Transverse colon (tissue), 4 donors: ENCODE measurements around the gene HOTAIR. TPM values are rescaled to one million over a fixed set of nuclear protein-coding genes. Genes with fewer than 3 reads are reported as not detected.

Source experiments
- DNase-seq: peaks from one replicate; pipeline ENCODE4 v3.0.0-alpha.2; 2019
- H3K27ac ChIP-seq, 4 donors: fragments of 200-600 bp; sonication (generic); 2 replicates each; pipeline ENCODE4 v1.5.1; 2016 to 2018; ENCODE audit warnings: inconsistent platforms in 4 of 4
- H3K27me3 ChIP-seq: fragments of 200-600 bp; sonication (generic); 2 replicates; pipeline ENCODE4 v1.5.1; 2017; ENCODE audit warnings: inconsistent platforms
- H3K36me3 ChIP-seq, 4 donors: fragments of 200-600 bp; sonication (generic); 2 replicates each; pipeline ENCODE4 v1.5.1; 2017 to 2019; ENCODE audit warnings: inconsistent platforms in 4 of 4
- H3K4me1 ChIP-seq, 4 donors: fragments of 200-600 bp; sonication (generic); 2 replicates each; pipeline ENCODE4 v1.5.1; 2017 to 2020; ENCODE audit warnings: inconsistent platforms in 4 of 4
- H3K4me3 ChIP-seq, 4 donors: fragments of 200-600 bp; sonication (generic); 1 replicate in 1 of 4; 2 replicates in 3 of 4; pipeline versions ENCODE4 v1.5.1 to v1.6.1; 2017 to 2019; ENCODE audit warnings: inconsistent platforms in 4 of 4
- H3K9me3 ChIP-seq, 2 donors: fragments of 200-600 bp; sonication (generic); 2 replicates each; pipeline ENCODE4 v1.5.1; 2017 to 2019; ENCODE audit warnings: inconsistent platforms in 2 of 2
- EP300 ChIP-seq: sonication (generic); formaldehyde crosslinking; IDR thresholded peaks from one replicate; pipeline ENCODE4 v1.6.1; 2017; ENCODE audit warnings: antibody characterized with exemption, low read depth
- POLR2A ChIP-seq: fragments of 450-650 bp; IDR thresholded peaks from one replicate; pipeline ENCODE4 v1.6.1; 2016; ENCODE audit warnings: antibody characterized with exemption, mild to moderate bottlenecking, moderate library complexity
- POLR2AphosphoS5 ChIP-seq, 3 donors: sonication (generic); formaldehyde crosslinking; IDR thresholded peaks; one replicate each; pipeline ENCODE4 v1.6.1; 2016; ENCODE audit warnings: antibody characterized with exemption in 3 of 3
- WGBS, 2 donors: methylation state at CpG; one replicate each; pipeline ENCODE4 v1.1.5; 2018; ENCODE audit warnings: low coverage in 1 of 2; 5-methylcytosine and 5-hydroxymethylcytosine counted together
- in situ Hi-C, 4 donors: fragments of 200-750 bp; cut with MboI; loops; one replicate each; pipeline versions ENCODE4 v1.15.0 to v1.15.1; 2017; ENCODE audit warnings: low sequenced_read_pairs in 3 of 4, low pct_ligation_motif_present in 1 of 4, low pct_unique_long_range_greater_than_20kb in 1 of 4
- intact Hi-C: fragments of 100-400 bp; cut with DNase I; formaldehyde crosslinking; loops from one replicate; pipeline ENCODE4 v1.15.1; 2023; ENCODE audit warnings: low total_unique reads
- total RNA-seq, 4 donors: library from RNA; depleted of rRNA; stranded (reverse); fragments of >200 nt; gene quantifications; one replicate each; pipeline ENCODE4 v1.1.0, GENCODE V29; 2016
- TF ChIP-seq, protein P1 (sequence below), 5 experiments: fragments of 200-600 bp in 3 of 5; fragments of 450-650 bp in 2 of 5; sonication (generic) in 3 of 5; IDR thresholded peaks; 1 replicate in 2 of 5; 2 replicates in 3 of 5; pipeline ENCODE4 v1.5.1; 2016 to 2017; ENCODE audit warnings: antibody characterized with exemption in 5 of 5, inconsistent platforms in 3 of 5, mild to moderate bottlenecking in 2 of 5, moderate library complexity in 1 of 5

The HOTAIR gene
- total RNA-seq, 4 donors from 2014 or later, result not detected

DNA sequence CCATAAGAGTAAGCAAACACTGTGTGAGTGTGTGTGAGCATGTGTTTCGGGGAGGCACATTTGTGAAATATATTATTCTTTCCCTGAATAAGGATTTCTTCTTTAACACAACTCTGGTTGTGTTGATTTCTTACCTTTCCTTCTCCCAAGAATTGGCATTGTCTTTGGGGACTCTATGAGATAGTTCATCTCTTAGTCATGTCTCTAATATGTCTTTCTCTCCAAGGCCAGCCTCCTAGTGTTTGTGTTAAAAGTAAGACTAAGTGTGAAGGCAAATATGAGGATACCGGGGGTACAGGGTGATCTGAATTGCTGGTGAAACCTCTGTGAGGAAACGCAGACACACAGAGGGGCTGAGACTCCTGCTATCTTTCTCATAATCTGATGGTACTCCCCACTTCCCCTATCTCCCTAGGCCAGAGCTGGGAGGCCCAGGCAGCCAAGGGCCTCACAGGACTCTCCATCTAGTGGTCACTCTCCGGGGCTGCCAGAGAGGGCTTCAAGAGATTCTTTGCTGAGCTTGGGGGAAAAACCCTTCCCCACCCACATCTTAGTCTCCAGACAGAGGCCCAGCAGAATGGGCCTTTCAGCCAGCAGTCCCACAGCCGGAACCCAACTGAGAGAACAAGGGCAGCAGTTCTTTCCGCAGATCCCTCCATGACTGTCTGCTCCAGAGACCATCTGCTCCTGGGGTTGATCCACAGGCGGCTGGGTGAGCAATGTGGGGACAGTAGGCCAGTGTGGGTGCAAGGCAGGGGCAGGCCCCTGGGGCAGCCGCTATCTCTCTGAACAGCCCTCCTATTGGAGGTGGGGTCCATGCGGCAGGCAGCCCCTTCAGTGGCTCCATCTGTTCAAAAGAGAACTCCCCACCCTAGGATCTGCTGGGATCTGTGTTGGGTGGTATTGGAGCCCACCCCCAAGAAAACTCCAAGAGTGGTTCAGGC, 25.8 kb downstream of the HOTAIR start:
- TF ChIP-seq POLR2A (no peak), POLR2AphosphoS5 (IDR thresholded peaks at IDR 0.05) (no peak), EP300 (no peak)
- TF ChIP-seq, protein P1, sequence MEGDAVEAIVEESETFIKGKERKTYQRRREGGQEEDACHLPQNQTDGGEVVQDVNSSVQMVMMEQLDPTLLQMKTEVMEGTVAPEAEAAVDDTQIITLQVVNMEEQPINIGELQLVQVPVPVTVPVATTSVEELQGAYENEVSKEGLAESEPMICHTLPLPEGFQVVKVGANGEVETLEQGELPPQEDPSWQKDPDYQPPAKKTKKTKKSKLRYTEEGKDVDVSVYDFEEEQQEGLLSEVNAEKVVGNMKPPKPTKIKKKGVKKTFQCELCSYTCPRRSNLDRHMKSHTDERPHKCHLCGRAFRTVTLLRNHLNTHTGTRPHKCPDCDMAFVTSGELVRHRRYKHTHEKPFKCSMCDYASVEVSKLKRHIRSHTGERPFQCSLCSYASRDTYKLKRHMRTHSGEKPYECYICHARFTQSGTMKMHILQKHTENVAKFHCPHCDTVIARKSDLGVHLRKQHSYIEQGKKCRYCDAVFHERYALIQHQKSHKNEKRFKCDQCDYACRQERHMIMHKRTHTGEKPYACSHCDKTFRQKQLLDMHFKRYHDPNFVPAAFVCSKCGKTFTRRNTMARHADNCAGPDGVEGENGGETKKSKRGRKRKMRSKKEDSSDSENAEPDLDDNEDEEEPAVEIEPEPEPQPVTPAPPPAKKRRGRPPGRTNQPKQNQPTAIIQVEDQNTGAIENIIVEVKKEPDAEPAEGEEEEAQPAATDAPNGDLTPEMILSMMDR (IDR thresholded peaks at IDR 0.05), result no peak
- no peak overlapping the region for H3K27ac ChIP-seq
- peaks cover 100% of the 10 kb centered on the region for H3K27me3 ChIP-seq
- in situ Hi-C loops (no loop called here), intact Hi-C loops (no loop called here)
- no peaks in the 10 kb centered on the region for H3K9me3 ChIP-seq
- WGBS, 2 donors, result 52 to 100% methylated on average over 1 to 9 of the region's 9 CpGs
- DNase-seq, result no peak
- H3K4me1 ChIP-seq, result no peaks in the 10 kb centered on the region
- no peak overlapping the region for H3K4me3 ChIP-seq
- H3K36me3 ChIP-seq, result no peaks in the 10 kb centered on the region

- intact Hi-C loops, result no loop called here
- no peak overlapping the region for H3K27ac ChIP-seq
- TF ChIP-seq EP300 (no peak), POLR2A (no peak), POLR2AphosphoS5 (IDR thresholded peaks at IDR 0.05) (no peak)
- TF ChIP-seq, protein P1 (IDR thresholded peaks at IDR 0.05), result no peak
- no peak overlapping the region for H3K4me3 ChIP-seq
- H3K4me1 ChIP-seq, result no peaks in the 10 kb centered on the region
- DNase-seq, result no peak
- peaks cover 100% of the 10 kb centered on the region for H3K27me3 ChIP-seq
- H3K36me3 ChIP-seq, result no peaks in the 10 kb centered on the region
- in situ Hi-C loops, result no loop called here
- no peaks in the 10 kb centered on the region for H3K9me3 ChIP-seq
Observed at GRCh38 chr12:53947743-53948142, 27.0 kb downstream of the HOTAIR start.

DNA sequence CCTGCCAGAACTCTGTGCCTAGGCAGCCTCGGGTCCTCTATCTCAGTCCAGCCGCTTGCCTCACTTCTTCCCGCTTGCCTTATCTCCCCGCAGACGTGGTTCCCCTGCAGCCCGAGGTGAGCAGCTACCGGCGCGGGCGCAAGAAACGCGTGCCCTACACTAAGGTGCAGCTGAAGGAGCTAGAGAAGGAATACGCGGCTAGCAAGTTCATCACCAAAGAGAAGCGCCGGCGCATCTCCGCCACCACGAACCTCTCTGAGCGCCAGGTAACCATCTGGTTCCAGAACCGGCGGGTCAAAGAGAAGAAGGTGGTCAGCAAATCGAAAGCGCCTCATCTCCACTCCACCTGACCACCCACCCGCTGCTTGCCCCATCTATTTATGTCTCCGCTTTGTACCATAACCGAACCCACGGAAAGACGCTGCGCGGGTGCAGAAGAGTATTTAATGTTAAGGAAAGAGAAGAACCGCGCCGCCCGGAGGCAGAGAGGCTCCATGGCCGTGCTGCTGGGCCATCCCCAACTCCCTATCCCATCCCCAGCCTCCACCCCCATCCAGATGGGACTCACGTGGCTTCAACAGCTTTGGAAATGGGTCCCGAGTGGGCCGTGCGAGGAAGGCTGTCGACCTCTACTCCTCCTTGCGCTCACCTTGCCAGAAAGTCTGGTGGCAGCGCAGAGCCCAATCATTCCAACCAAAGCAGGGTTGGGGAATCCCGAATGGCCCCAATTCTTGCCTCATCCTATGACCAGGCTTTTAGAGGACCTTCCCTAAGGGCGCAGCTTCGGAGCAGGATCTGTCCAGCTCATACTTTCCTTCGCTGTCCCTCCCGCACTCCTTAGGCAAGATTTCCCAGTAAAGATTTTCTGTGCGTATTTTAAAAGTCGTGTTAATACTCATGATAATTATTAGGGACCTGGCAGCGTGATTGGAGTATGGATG, 29.6 kb downstream of the HOTAIR start:
- no peak for DNase-seq
- WGBS, 2 donors, result 16 to 31% methylated on average over 13 to 51 of the region's 51 CpGs
- in situ Hi-C loops (no loop called here), intact Hi-C loops (no loop called here)
- H3K36me3 ChIP-seq, result no peaks in the 10 kb centered on the region
- no peak overlapping the region for H3K4me3 ChIP-seq
- no peak overlapping the region for H3K27ac ChIP-seq
- H3K9me3 ChIP-seq, result no peaks in the 10 kb centered on the region
- H3K27me3 ChIP-seq, result peaks cover 100% of the 10 kb centered on the region
- no peaks in the 10 kb centered on the region for H3K4me1 ChIP-seq
- no peak for TF ChIP-seq POLR2AphosphoS5 (IDR thresholded peaks at IDR 0.05)
- no peak for TF ChIP-seq EP300

DNA sequence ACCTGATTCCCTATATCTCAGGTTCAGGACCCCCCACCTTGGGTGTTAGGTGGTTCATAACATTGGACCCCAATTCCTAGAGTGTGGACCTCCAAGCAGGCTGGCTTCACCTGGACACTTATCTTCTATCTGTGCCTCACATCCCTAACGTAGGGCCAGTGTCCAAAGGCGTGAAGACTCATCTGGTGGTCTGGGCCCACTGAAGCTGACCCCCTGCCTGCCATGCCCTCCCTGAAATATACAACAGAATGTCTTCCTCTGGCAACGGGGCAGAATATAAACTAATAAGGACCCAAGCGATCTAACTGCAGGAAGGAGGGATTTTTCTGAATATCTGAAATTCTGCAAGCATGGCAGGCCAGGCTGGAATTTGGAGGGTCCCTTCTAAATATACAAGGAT, 30.5 kb downstream of the HOTAIR start:
- Histone ChIP-seq H3K9me3 (no peaks in the 10 kb centered on the region), H3K36me3 (no peaks in the 10 kb centered on the region), H3K4me3 (no peak overlapping the region), H3K4me1 (no peaks in the 10 kb centered on the region), H3K27ac (no peak overlapping the region), H3K27me3 (peaks cover 100% of the 10 kb centered on the region)
- in situ Hi-C loops, result no loop called here
- WGBS, 2 donors, result 20 to 28% methylated on average over 1 to 4 of the region's 4 CpGs
- intact Hi-C loops, result no loop called here
- TF ChIP-seq POLR2AphosphoS5 (IDR thresholded peaks at IDR 0.05) (no peak), POLR2A (no peak), EP300 (no peak)
- TF ChIP-seq, protein P1 (IDR thresholded peaks at IDR 0.05), result no peak
- no peak for DNase-seq
